ENCODE measurements around the gene TMPRSS7.
A peak's percentile ranks its signal among the peaks of the same experiment; 100 is the strongest.

Gene TMPRSS7

DNA sequence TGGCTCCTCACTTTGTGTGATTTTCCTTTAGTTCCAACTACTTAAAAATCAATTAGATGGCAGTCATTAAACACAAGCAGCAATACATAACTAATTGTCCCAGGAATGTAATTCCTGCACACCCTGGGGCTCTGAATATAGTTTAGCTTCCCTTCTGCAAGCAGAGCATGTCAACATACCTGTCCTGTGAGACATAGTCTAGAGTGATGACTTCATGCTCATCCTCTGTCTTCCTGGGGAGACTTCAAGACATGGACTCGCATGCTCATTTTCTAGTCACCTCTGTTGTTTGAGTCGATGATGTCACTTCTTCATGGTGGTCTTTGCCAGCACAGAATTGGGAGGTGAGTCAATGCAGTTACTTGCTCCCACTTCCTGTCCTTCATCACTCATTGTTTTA is 67.4 kb downstream of the TMPRSS7 start:
- peak overlapping the region; percentile 49; the same call in 1 of the 2 replicates for H3K27ac ChIP-seq

DNA sequence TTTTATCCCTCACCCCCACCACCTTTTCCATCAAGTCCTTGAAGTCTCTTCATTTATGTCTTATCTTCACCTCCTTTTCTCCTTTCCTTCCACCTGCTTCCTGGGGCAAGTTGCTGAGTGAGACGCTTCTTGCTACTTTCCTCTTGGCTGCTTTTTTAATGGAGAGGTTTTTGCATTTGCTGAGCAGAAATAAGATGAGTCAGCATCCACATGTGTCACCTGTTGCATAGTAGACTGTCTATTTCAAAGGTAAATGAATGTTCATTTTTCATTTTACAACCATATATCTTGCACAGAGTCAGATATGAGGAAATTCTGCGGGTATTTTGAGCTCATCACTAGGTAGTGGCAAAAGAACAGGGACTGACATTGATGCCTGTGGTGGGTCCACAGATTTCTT is 70.2 kb downstream of the TMPRSS7 start:
- H3K27ac ChIP-seq, result no peak overlapping the region
- TF ChIP-seq, protein P1, sequence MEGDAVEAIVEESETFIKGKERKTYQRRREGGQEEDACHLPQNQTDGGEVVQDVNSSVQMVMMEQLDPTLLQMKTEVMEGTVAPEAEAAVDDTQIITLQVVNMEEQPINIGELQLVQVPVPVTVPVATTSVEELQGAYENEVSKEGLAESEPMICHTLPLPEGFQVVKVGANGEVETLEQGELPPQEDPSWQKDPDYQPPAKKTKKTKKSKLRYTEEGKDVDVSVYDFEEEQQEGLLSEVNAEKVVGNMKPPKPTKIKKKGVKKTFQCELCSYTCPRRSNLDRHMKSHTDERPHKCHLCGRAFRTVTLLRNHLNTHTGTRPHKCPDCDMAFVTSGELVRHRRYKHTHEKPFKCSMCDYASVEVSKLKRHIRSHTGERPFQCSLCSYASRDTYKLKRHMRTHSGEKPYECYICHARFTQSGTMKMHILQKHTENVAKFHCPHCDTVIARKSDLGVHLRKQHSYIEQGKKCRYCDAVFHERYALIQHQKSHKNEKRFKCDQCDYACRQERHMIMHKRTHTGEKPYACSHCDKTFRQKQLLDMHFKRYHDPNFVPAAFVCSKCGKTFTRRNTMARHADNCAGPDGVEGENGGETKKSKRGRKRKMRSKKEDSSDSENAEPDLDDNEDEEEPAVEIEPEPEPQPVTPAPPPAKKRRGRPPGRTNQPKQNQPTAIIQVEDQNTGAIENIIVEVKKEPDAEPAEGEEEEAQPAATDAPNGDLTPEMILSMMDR (conservative IDR thresholded peaks at IDR 0.05; ENCODE audit: low read depth), result no peak
- no peak for DNase-seq (ENCODE audit: low spot score)
- ChIA-PET CTCF (no interaction called here), POLR2A (ENCODE audit: low non-redundant PET) (no interaction called here)

More for the DNA sequence above, 67.4 kb downstream of the TMPRSS7 start:
- peak; percentile 83 for DNase-seq (ENCODE audit: low spot score)
- ChIA-PET CTCF (no interaction called here), POLR2A (ENCODE audit: low non-redundant PET) (no interaction called here)
- TF ChIP-seq, protein P1 (conservative IDR thresholded peaks at IDR 0.05; ENCODE audit: low read depth), result no peak

DNA sequence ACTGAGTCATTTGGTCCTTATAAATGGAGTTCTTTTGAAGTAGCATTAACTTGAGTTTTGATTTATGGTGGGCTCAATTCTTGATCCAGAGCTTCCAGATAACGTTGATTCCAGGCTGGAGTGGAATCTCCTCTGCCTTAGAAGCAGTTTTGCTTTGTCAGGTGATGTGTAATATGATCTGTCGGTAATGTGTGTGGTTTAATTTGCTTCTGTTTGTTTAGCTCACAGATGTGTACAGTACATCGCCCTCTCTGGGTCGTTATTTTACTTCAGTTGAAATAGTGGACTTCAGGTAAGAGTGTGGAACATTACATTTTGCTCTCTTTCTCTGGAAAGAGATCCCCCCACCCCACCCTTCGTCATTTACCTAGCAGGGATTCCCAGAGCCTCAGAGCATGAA is 74.8 kb downstream of the TMPRSS7 start:
- TF ChIP-seq, protein P1 (conservative IDR thresholded peaks at IDR 0.05; ENCODE audit: low read depth), result no peak
- H3K27ac ChIP-seq, result no peak overlapping the region
- no peak for DNase-seq (ENCODE audit: low spot score)
- ChIA-PET CTCF (interaction anchor here (0.6 kb wide), 1 partner anchor 274 kb away, joined by 3 read pairs; no protein-coding TSS in a partner anchor), POLR2A (ENCODE audit: low non-redundant PET) (no interaction called here)

DNA sequence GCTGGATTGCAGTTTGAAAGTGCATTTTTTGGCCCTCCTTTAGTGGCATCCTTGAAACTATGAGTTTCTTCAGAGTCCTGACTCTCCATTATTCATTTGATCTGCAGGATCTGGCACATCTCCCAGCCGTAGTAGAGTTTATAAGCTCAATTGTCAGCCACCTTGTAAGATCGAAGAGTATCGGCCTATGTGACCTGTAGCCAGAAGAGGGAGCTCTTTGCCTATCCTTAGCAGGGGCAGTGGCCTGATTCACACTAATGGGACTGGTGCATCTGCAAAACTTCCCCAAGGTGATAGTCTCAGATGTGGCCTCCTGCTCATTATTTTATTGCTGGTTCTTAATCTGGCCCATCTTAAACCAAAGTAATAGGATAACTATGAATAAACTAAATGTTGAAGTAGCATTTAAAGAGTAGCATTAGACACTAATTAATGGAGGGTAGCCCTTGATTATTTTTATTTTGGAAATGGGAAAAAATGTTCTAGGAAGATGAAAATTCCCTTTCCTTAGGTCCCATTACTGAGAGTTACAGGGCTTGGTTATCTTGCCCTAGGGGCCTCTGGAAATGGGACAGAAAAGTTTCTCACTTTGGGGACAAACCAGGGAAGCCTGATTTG is 77.4 kb downstream of the TMPRSS7 start:
- POLR2A ChIA-PET (ENCODE audit: low non-redundant PET), result interaction anchor here (0.6 kb wide), 1 partner anchor 17 kb away, joined by 4 read pairs; no protein-coding TSS in a partner anchor
- TF ChIP-seq, protein P1 (conservative IDR thresholded peaks at IDR 0.05; ENCODE audit: low read depth), result peak; percentile 64
- peak; percentile 68 for DNase-seq (ENCODE audit: low spot score)
- H3K27ac ChIP-seq, result no peak overlapping the region
- CTCF ChIA-PET, result interaction anchor here (0.6 to 1.1 kb wide), 9 partner anchors 11 to 419 kb away, joined by 3 to 7 read pairs (median 3); partner anchors contain the start of gene SLC9C1

DNA sequence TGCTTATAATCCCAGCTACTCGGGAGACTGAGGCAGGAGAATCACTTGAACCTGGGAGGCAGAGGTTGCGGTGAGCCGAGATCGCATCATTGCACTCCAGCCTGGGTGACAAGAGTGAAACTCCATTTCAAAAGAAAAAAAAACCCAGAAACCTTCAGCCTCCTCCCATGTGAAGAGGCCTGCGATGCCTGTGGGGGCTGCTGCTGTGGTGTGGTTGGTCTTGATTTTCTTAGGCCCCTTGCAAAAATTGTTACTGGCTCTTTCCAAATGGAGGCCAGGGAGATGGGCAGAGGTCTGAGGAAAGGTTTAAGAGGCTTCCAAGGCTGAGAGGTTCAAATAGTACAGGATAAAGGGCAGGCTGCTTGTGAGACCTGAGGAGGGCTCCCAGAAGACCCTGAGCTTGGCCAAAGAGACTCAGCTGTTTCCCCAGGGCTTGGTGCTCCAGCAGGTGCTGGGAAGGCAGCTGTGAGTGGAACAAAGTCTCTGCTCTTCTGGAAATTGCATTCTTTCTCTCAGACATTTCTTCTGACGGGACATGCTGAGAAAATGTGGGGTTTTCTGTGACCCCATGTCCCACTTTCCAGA is 80.1 kb downstream of the TMPRSS7 start:
- ChIA-PET POLR2A (ENCODE audit: low non-redundant PET) (no interaction called here), CTCF (interaction anchor here (0.7 kb wide), 1 partner anchor 25 kb away, joined by 5 read pairs; no protein-coding TSS in a partner anchor)
- TF ChIP-seq, protein P1 (conservative IDR thresholded peaks at IDR 0.05; ENCODE audit: low read depth), result no peak
- H3K27ac ChIP-seq, result no peak overlapping the region
- DNase-seq (ENCODE audit: low spot score), result no peak

DNA sequence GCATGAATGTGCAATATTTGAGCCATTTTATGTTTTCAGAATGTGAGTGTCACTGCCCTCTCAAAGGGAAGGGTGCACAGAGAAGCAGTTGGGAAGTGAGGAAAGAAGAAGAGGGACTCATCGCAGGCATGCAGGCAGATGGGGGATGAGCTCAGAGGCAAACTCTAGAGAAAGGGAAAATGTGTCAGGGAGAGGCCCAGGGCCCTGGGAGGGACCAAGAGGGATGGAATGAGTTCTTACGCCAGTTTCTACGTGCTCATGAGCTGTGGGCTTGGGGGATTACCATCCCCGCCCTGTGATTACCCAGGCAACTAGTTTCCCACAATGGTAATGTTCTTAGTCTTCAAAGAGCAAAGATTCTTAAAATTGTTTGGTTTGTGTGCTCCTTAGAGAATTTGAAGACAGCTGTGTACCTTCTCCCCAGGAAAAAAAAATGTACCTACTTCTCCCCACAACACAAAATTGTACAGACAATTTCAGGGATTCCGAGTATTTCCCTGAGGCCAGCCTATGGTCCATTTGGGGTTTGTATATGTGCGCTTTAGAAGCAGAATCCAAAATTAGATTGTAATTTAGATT is 80.7 kb downstream of the TMPRSS7 start:
- TF ChIP-seq, protein P1 (conservative IDR thresholded peaks at IDR 0.05; ENCODE audit: low read depth), result no peak
- POLR2A ChIA-PET (ENCODE audit: low non-redundant PET), result no interaction called here
- CTCF ChIA-PET, result no interaction called here
- H3K27ac ChIP-seq, result no peak overlapping the region
- no peak for DNase-seq (ENCODE audit: low spot score)
